ENCODE results near the gene LRRC8D.

LRRC8D gene

GRCh38 chr1:89807503-89807902 is 13.3 kb upstream of the LRRC8D start:
- no peak for DNase-seq

GRCh38 chr1:89807983-89808382 is 12.8 kb upstream of the LRRC8D start:
- no peak for DNase-seq

- no peak for DNase-seq
Observed at GRCh38 chr1:89808441-89809117, 12.3 kb upstream of the LRRC8D start.

GRCh38 chr1:89809556-89809955 is 11.3 kb upstream of the LRRC8D start:
- DNase-seq: no peak

- DNase-seq: no peak
Observed at GRCh38 chr1:89810302-89810701, 10.5 kb upstream of the LRRC8D start.

GRCh38 chr1:89810880-89811279 is 10.0 kb upstream of the LRRC8D start:
- no peak for DNase-seq

GRCh38 chr1:89812992-89813391 is 7.8 kb upstream of the LRRC8D start:
- no peak for DNase-seq

- DNase-seq: no peak
Observed at GRCh38 chr1:89815040-89815439, 5.8 kb upstream of the LRRC8D start.

- no peak for DNase-seq
Observed at GRCh38 chr1:89815611-89816010, 5.2 kb upstream of the LRRC8D start.

- DNase-seq: no peak
Observed at GRCh38 chr1:89816366-89816765, 4.5 kb upstream of the LRRC8D start.

GRCh38 chr1:89821322-89822108 is 683 bp downstream of the LRRC8D start:
- peak in 23 of 56 donors; percentile 5 to 68 (median 42) for DNase-seq

GRCh38 chr1:89822109-89822962 is 1.5 kb downstream of the LRRC8D start:
- DNase-seq: peak in 1 of 56 donors; percentile 24

GRCh38 chr1:89822999-89823628 is 2.3 kb downstream of the LRRC8D start:
- DNase-seq: no peak

- DNase-seq: no peak
Observed at GRCh38 chr1:89823679-89824292, 3.0 kb downstream of the LRRC8D start.

- no peak for DNase-seq
Observed at GRCh38 chr1:89826594-89826993, 5.8 kb downstream of the LRRC8D start.

GRCh38 chr1:89827330-89827729 is 6.5 kb downstream of the LRRC8D start:
- no peak for DNase-seq

GRCh38 chr1:89827902-89828301 is 7.1 kb downstream of the LRRC8D start:
- DNase-seq: no peak

- no peak for DNase-seq
Observed at GRCh38 chr1:89829186-89829585, 8.4 kb downstream of the LRRC8D start.

GRCh38 chr1:89831462-89832120 is 10.8 kb downstream of the LRRC8D start:
- peak in 37 of 56 donors; percentile 4 to 65 (median 30) for DNase-seq

- peak in 10 of 56 donors; percentile 2 to 36 (median 22) for DNase-seq
Observed at GRCh38 chr1:89832496-89833127, 11.8 kb downstream of the LRRC8D start.
